ENCODE measurements around the gene FOXO1. TPM values are rescaled to one million over a fixed set of nuclear protein-coding genes. Genes with fewer than 3 reads are reported as not detected.

FOXO1 gene
- total and polyA plus RNA-seq, 10 donors: 7.1 to 58.9 (median 47.2) TPM

GRCh38 chr13:40660141-40660664, 6.2 kb downstream of the FOXO1 start:
- intact Hi-C loops (cut with DNase I; ENCODE audit: low total_unique reads): no loop called here
- no peak for TF ChIP-seq POLR2AphosphoS5 (IDR thresholded peaks at IDR 0.05)
- no peak for TF ChIP-seq POLR2A (IDR thresholded peaks at IDR 0.05)
- no peak for TF ChIP-seq CTCF (IDR thresholded peaks at IDR 0.05 in 8 of 11, conservative IDR thresholded peaks at IDR 0.05 in 3 of 11)

GRCh38 chr13:40657951-40658350, 8.5 kb downstream of the FOXO1 start:
- intact Hi-C loops (cut with DNase I; ENCODE audit: low total_unique reads): no loop called here
- no peaks in the 10 kb centered on the region for H3K27me3 ChIP-seq (replicated peaks in 1 of 7)
- DNase-seq: no peak
- H3K9me3 ChIP-seq: no peaks in the 10 kb centered on the region
- H3K4me3 ChIP-seq: no peak overlapping the region
- TF ChIP-seq POLR2A (IDR thresholded peaks at IDR 0.05) (no peak), POLR2AphosphoS5 (IDR thresholded peaks at IDR 0.05) (no peak), CTCF (IDR thresholded peaks at IDR 0.05 in 8 of 11, conservative IDR thresholded peaks at IDR 0.05 in 3 of 11) (no peak)
- 85 to 91% (median 88%) methylated on average over 4 of the region's 4 CpGs for WGBS, 5 donors
- no peaks in the 10 kb centered on the region for H3K36me3 ChIP-seq
- H3K27ac ChIP-seq: no peak overlapping the region
- H3K4me1 ChIP-seq: peaks cover 62 to 100% (median 92%) of the 10 kb centered on the region in 6 donors

More at GRCh38 chr13:40660141-40660664, 6.2 kb downstream of the FOXO1 start:
- no peak overlapping the region for H3K4me3 ChIP-seq
- no peak overlapping the region for H3K27ac ChIP-seq
- H3K27me3 ChIP-seq (replicated peaks in 1 of 7): no peaks in the 10 kb centered on the region
- H3K9me3 ChIP-seq: no peaks in the 10 kb centered on the region
- H3K4me1 ChIP-seq: peaks cover 55 to 90% (median 84%) of the 10 kb centered on the region in 6 donors
- H3K36me3 ChIP-seq: no peaks in the 10 kb centered on the region
- 74 to 93% (median 91%) methylated on average over 4 of the region's 4 CpGs for WGBS, 5 donors
- DNase-seq: no peak

GRCh38 chr13:40657307-40657706, 9.1 kb downstream of the FOXO1 start:
- TF ChIP-seq CTCF (IDR thresholded peaks at IDR 0.05 in 8 of 11, conservative IDR thresholded peaks at IDR 0.05 in 3 of 11) (no peak), POLR2AphosphoS5 (IDR thresholded peaks at IDR 0.05) (no peak), POLR2A (IDR thresholded peaks at IDR 0.05) (no peak)
- H3K4me1 ChIP-seq: peaks cover 62 to 100% (median 92%) of the 10 kb centered on the region in 6 donors
- no peaks in the 10 kb centered on the region for H3K27me3 ChIP-seq (replicated peaks in 1 of 7)
- no peak overlapping the region for H3K27ac ChIP-seq
- intact Hi-C loops (cut with DNase I; ENCODE audit: low total_unique reads): no loop called here
- H3K36me3 ChIP-seq: no peaks in the 10 kb centered on the region
- H3K9me3 ChIP-seq: no peaks in the 10 kb centered on the region
- WGBS, 5 donors: 92 to 96% (median 93%) methylated on average over 5 of the region's 5 CpGs
- no peak for DNase-seq
- H3K4me3 ChIP-seq: no peak overlapping the region

GRCh38 chr13:40656358-40656757, 10.1 kb downstream of the FOXO1 start:
- Histone ChIP-seq H3K27me3 (replicated peaks in 1 of 7) (no peaks in the 10 kb centered on the region), H3K4me1 (peaks cover 58 to 100% (median 91%) of the 10 kb centered on the region in 6 donors), H3K4me3 (no peak overlapping the region), H3K9me3 (no peaks in the 10 kb centered on the region), H3K27ac (peak overlapping the region in 1 of 8 donors; percentile 14), H3K36me3 (no peaks in the 10 kb centered on the region)
- TF ChIP-seq CTCF (IDR thresholded peaks at IDR 0.05 in 8 of 11, conservative IDR thresholded peaks at IDR 0.05 in 3 of 11) (no peak), POLR2A (IDR thresholded peaks at IDR 0.05) (no peak), POLR2AphosphoS5 (IDR thresholded peaks at IDR 0.05) (no peak)
- 40 to 69% (median 62%) methylated on average over 1 of the region's 1 CpG for WGBS, 5 donors
- intact Hi-C loops (cut with DNase I; ENCODE audit: low total_unique reads): no loop called here
- DNase-seq: no peak
